Stimulated activated CD4-positive, alpha-beta T cell treated with anti-CD3 and anti-CD28 coated beads, Interleukin-2, amount 100 ng/mL, for 48 hours (primary cell): Measurements from ENCODE around the gene DSCAM.

Experiments
- DNase-seq, 2 donors: peaks; one replicate each; pipeline ENCODE4 v3.0.0-alpha.2; 2020

DSCAM gene

DNA sequence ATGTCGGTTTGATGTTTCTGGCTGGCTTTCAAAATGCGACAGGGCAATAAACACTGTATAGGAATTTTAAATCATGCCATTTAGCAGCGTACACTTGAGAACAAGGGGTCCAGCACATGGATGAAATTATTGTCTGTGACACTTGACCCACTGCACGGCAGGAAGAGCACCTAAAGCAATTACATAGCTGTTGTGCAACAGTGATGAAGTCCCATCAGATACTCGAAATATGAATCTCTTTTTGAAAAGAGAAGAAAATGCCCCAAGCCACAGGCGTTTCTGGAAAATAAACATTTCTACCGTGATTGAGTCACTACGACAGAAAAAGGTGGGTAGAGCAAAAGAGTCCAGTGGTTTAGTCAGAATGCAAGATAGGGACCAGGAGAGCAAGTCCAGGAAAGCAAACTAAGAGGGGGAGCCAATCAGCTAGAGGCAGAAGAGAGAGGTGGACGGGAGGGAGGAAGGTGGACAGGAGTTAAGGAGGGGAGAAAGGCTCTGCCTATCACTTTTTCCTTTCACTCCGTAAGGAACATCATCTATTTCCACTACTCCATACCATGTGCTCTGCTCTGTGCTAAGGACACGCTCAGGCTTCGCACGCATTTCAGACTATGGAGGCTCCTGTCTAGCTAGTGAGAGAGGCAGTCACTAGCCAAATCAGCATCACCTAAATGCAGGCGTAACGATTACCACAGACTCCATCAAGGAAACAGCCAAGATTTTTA lies 6.4 kb downstream of the DSCAM start:
- no peak for DNase-seq

DNA sequence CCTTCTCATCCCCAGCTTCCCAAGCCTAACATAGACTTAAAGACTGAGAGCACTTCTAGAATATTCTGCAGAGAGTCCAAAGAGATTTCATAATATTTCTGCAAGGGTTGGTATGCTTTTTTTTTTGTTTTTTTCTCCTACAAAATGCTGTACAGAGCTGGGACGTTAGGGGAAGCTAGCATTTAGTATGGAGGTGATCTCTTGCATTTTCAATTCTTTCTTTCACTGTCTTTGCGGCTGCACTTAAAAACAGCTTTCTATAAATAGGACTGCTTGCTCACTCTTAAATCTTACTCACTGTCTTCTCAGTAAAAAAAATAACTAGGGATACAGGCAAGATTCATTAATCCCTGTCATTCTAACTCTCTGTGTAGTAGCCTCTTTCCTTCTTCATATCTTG lies 7.4 kb downstream of the DSCAM start:
- no peak for DNase-seq

DNA sequence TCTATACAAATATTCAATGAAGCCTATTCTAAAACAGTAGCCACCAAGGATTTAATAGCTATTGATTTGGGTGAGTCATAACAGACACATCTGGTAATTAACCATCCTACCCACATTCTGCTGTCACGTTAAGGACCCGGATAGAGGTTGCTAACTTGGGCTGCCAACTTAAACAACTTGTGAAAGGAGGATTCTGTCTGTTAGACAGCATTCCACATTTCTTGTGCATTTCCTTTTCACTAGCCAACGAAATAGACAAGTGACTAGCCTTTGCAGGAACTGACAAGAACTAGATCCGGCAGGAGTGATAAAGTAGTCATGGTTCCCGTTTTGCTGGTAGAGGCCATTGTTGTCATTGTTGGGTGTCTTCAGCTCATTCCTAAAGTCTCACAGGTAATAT lies 9.5 kb downstream of the DSCAM start:
- DNase-seq = no peak

DNA sequence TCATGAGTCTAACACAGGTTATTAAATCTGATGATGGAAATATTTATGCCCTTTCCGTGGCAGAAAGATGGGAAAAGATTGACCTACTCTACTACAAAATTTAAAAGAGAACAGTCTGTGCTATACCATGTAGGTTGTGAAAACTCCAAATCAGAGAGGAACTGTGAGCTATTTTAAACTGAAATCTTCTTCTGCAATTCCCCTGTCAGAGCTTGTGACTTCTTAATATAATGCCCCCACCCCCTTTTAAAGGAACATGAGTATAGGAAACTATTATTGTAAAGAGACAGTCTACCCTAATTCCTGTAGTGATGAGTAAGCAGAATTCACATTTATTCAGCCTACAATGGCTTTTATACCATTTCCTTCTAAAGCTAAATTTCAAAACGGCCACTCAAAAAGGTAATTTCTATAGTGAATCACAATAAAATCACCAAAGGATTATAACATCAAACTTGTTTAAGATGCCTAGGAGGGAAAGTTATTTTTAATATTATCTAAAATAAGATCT lies 11.7 kb downstream of the DSCAM start:
- DNase-seq = no peak

DNA sequence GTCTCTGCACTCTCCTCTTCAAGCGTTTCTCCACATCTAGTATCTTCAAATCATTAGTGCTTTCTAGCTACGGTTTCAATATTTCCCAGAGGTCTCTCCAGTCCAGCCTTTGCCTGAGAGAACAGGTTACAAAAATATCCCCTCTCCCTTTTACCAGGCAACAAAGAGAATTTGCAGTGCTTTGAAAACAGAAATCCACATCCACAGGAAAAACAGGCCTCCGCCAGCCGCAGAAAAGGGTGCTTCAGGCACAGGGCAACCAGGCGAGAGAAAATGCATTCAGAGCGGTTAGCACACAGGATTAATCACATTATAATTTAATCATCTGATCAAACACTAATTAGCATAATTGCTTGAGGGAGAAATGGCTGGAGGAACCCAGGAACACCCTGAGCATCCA lies 13.8 kb downstream of the DSCAM start:
- DNase-seq = no peak

DNA sequence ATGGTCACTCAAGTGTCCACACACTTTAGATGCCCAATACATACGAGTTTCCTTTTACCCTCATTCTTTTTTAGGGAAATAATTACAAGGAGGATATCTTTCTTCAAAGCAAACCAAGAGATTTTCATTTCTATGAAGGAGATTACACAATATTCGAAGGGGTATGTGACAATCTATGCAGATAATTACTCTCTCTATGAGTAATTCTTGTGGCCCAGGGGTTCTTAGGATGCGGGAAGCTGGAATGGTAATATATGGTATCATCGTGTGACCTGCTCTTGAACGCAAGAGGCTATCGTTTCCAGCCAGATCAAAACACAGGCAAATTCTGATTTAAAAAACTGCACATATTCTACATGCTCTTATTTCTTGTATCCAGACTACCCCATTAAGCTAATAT lies 14.6 kb downstream of the DSCAM start:
- DNase-seq = no peak

DNA sequence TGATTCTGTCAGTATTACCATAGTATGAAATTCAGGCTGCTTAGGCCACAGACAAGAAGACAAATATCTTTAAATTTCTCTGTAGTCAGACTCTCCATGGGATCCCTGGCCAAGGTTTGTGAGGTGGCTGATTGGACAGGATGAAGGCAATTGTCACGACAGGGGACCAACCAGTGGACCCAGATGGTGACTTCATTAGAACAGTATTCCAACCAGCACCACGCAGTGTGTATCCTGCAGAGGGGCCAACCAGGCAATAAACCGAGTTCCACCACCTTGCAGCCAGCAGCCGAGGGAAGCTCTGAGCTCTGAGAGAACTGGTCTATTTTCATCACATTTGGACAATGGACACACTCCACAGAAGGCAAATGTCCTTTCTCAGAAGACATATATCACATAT lies 16.1 kb downstream of the DSCAM start:
- no peak for DNase-seq

DNA sequence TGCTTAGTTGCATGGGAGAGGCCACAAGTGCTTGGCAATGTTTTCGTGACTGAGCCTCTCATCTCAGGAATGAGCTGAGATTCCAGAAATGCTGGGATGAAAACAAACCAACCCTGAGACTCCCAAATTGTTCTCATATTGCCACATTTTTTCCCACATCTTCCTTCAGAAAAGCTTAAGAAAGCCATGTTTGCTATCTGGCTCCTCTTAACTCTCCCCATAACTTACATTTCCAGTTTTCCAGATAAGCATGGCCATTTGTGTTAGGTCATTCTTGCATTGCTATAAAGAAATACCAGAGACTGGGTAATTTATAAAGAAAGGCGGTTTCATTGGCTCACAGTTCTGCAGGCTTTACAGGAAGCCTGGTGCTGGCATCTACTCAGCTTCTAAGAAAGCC lies 17.2 kb downstream of the DSCAM start:
- no peak for DNase-seq

DNA sequence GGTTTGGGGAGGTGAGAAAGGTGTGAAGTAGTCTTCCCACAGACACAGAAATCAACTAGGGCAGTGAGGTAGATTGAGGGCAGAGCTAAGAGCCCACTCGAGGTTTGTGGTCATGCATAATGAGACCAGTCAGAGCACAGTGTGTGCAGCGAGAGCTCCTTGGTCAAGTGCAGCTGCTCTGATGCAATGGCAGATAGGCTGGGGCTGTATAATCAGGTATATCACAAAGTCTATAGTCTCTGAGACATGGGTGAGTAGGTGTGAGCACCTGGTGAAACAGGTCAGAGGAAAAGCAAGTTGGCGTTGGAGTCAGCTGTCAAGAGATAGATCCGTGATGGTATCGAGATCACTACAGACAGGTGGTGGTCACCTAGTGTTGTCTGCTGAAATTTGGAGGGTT lies 17.6 kb downstream of the DSCAM start:
- DNase-seq = no peak

DNA sequence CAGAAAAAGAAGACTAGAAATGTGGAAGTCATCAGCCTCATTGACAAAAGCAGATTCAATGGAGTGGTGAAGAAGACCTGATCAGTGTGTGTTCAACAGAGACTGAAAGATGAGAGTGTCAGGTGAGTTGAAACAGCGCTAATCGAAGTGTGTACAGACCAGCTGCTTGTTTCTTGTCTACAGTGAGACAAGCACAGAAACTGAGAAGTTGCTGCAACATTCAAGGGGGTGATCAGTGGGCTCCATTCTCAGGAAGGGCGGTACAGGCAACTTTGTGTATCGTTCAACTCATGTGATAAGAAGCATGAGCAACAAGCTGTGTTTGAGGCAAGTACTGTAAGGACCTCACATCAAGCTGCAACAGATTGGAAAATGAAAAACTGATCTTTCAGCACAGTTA lies 19.4 kb downstream of the DSCAM start:
- no peak for DNase-seq

DNA sequence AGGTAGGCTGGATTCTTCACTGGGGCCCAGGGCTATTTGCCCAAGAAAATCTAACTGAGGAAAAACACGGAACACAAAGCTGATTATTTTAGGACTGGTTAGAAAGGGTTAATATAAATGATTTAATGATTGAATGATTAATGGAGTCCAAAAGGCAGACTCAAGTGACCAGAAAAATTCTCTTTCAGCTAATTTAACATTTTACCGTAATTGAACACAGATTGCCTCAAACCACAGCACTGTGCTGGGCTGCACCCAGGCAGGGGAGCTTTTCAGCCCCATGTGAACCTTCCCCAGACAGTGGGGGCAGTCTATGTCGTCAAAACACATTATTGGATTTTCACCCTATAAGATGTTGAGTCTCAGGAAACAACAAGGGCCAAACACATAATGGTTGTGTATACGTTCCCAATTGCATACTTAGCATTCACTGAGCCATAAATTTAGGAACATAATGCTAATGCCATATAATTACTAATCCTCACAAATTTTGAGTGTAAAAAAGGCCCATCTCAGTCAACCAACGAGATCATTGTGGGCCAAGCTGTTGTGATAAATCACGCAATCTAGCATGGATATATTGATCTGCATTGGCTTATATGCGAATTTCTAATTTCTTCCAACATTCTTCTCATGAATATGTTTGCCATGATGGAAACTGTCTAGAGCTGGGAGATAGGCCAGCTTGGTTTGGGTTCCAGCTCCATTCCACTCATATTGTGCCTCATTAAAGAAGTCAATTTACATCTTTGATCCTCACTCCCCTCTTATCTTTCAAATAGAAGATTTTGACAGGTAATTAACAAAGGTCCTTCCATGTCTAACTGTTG lies 27.7 kb downstream of the DSCAM start:
- no peak for DNase-seq

DNA sequence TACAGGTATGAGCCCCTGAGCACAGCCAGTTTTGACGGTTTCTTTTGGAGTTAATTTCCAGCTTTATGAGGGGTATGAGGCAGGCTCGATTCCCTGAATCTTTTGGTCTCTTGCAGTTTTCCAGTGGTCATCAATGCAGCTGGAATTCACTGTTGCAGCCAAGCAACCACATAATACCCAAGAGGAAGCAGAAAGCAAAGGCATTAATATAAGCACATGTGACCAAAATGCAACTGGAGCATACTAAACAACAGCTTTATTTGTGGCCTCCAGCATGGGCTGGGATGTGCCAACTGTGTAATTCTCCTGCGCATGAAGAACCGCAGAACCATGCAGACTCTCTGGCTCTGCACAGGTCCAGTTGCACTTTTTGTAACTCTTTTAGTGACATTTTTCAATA lies 33.0 kb downstream of the DSCAM start:
- DNase-seq = no peak

DNA sequence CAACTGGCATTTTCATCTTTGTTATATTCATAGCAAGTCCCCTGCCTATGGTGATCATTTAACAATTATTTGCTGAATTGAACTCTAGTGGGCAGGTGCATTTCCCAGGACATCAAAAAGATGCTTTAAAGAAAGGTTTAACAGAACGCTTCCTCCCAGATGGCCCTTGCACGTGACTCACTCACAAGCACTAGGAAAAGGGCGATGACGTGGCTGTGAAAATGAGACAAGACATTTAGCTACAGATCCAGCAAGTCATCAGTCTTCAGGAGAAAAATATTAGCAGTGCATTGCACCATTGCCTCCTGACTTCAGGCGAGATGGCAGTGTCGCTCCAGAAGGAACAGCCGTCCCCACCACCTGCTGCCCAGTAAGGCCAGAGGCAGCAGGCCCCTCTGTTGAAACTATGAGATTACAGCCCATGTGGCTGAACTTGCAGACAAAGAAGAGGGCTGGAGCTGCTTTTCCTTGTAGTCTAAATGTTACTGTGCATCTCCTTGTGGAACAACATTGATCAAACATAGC lies 37.2 kb downstream of the DSCAM start:
- no peak for DNase-seq

DNA sequence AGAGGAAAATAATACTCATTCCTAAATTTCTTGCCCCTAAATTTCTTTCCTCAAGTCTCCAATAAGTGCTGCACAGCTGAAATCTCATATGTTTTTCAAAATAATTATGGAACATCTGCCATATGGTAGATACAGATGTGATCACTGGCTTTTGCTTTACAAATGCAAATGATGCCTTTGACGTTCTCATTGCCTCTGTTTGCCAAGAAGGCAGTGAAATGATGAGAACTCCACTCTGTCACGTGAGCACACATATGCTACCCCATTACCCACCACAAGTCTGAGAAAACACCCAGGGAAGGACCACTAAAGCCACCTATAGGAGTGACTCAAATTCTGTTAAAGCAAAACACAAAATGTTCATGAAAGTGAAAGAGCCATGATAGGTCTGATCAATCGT lies 43.9 kb downstream of the DSCAM start:
- DNase-seq = no peak

DNA sequence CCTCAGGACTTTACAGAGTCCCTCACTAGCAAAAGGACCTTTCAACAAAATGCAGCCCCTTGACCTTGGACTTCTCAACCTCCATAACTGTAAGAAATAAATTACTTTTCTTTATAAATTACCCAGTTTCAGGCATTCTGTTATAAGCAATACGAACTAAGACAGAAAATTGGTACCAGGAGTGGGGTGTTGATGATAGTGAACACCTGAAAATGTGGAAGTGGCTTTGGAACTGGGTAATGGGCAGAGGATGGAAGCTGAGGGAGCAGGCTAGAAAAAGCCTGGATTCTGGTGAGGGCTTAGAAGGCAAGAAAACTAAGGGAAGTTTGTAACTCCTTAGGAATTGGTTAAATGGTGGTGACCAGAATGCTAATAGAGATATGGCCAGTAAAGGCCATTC lies 46.8 kb downstream of the DSCAM start:
- no peak for DNase-seq

DNA sequence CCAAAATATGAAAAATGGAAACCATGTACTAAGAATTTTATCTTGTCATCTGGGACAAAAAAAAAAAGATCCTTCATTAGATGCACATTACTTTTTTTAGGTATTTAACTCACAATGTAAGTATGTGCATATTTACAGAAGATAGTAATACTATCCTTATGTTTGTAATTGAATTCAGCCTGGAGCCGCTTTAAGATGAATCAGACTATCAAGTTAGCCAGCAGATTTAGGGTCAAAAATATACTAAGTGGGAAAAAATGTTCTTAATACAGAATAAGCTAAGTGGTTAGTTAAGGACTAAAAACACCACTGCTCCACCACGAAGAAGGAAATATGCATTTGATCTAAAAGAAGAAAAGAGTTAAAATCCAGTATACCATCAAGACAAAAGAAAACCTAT lies 49.1 kb downstream of the DSCAM start:
- DNase-seq = no peak

DNA sequence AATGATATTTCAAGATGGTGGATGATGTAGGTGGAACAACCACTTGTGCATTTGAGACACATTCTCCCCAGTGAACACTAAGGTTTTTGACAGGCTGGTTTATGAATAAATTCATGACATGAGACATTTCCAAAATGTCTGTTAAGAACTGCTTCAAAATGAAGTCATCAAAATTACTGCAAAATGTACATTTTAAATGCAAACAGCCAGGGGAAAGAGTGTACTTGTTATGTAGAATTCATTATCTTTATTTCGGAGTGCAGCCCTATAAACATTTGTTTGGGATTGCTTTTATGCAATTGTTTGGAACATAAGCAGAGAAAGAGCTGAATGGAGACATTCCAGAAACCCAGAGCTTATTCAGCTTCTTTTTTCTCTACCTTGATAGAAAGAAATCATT lies 49.5 kb downstream of the DSCAM start:
- no peak for DNase-seq

DNA sequence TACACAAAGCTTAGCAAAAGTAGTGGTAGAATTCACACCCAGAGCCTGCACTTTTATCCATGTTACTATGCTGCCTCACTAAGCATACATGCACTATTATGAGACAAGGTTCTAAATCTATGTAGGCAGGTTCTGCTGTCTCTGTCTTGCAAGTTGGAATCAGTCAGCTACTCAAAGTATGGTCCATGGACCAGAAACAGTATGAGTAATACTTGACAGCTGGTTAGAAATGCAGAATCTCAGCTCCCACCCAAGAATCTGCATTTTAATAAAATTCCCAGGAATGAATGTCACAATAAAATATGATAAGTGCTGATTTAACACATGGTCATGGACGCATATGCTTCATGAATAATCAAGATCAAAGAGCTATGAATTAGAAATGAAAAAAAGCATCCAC lies 50.5 kb downstream of the DSCAM start:
- no peak for DNase-seq

DNA sequence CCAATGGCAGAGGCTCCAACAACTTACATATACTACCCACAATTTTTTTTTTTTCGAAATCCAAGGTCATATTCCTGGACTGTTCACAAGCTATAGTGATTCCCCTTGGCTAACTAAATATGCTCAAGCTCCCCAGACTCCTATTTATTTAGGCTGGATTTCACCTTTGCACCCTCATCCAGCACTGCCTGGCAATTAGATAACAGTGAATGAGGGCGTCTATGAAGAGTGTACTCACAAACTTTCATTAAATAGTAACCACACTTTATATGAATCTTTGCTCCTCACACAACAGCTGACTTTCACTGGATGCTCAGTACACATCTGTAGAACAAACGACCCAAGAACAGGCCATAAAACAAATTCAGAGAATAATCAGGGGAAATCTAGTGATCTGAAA lies 51.6 kb downstream of the DSCAM start:
- DNase-seq = no peak

DNA sequence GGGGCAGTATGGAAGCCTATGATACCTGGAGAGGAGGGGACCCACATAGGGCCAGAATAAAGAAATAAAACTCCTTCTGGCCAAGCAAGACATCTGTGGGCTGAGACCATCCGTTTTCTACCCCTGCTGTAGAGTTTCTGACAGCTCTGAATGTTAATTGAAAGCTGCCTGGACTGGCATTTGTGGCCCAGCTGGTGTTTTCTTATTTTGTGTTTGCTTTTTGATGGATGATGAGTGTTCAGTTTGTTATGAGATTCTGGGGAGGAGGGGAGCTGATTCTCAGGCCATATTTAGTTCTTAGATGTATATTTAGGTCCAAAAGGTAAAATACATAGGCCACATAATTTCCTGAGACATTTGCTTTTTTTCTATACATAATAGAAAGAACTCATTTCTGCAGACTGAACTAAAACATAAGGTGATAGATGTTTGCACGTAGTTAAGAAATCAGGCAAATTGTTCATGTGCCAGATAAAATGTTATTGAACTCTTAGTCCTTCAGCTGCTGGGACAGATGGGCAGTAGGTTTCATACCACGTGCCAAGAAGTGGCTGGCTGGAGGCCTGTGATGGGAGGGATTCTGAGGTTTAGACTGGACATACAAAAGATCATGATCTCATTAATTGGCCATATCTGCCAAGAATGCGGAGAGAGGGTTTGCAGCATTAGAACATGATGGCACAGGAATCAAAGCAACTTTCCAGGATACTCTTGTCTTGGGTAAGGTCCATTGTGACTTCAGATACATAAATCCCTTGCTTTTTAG lies 54.1 kb downstream of the DSCAM start:
- no peak for DNase-seq

DNA sequence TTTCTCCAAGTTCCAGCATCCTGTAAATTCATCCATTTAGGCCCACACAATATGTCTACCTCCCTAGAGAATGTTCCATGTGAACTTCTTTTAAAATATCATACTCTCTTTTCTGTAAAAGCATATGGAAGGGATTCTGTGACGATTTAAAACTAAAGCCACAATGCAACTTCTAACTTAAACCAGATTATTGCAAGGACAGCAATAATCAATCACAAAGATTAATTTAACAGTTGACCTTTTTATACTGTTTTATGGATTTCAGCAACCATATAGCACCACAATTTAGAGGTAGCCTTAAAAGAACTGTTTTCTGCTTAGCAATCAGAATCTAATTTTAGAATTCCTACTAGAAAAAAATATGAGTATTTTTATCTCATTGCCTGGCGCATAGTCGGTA lies 58.3 kb downstream of the DSCAM start:
- no peak for DNase-seq

DNA sequence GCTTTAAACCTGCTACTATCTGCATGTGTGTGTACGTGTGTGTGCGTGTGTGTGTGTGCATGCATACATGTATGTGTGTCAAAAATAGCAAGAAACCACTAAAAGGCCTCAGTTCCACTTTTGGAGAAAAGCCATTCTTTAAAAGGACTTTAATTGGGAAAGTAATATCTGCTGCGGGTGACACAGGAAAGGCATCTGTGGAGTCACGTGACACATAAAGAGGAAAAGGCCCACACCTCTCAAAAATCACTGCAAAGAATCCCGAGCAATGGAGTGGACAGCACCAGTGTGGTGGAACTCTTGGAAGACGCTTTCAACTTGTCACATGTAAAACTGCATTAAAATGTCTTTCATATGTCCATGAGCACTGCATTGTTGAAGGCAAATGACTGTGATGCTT lies 63.6 kb downstream of the DSCAM start:
- no peak for DNase-seq

DNA sequence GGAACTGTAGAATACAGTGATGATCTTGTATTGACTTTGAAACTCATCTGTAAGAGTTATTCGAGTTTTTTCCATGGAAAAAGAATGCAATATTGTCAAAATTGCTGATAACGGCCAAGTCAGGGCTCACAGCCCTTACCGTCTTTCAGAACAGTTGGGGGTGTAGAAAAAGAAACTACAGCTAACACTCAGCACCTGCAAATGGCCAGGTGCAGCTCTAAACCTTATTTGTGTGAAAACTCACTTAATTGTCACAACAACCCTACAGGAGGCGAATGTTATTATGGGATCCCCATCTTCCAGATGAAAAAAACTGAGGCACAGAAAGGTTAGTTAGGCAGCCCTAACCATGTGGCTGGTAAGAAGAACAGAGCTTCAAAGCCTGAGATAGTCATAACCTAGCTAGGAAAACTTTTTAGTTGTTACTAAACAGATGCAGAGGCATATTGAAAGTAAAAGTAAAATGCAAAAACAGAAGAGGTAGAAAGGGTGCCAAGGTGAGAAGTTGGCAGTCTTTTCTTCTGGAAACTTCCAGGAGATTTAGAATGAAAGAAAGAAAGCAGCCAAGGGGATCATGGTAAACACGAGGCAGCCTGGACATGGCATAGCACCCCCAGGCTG lies 76.4 kb downstream of the DSCAM start:
- no peak for DNase-seq
